Astrocyte of the cerebellum (primary cell): ENCODE results near the gene MAG.

Experiments
- DNase-seq: peaks from one replicate; pipeline ENCODE4 v3.0.0-alpha.2; 2011; ENCODE audit warnings: low read depth
- H3K4me3 ChIP-seq: 2 replicates; pipeline ENCODE4 v1.5.1; 2011; ENCODE audit warnings: mild to moderate bottlenecking, low read depth, low read length, moderate library complexity
- CTCF ChIP-seq: IDR thresholded peaks from 2 replicates; pipeline ENCODE4 v1.5.1; 2012; ENCODE audit warnings: low read length, low read depth, moderate library complexity, mild to moderate bottlenecking; ENCODE audit errors: missing control alignments
- in situ Hi-C: cut with HindIII; loops from 2 replicates; pipeline ENCODE4 v1.10.0; 2017; ENCODE audit warnings: low sequenced_read_pairs

MAG gene

GRCh38 chr19:35269438-35270117 is 22.4 kb upstream of the MAG start:
- peak; percentile 58 for TF ChIP-seq CTCF
- in situ Hi-C loops: no loop called here
- peak; percentile 71 for DNase-seq
- H3K4me3 ChIP-seq: peak overlapping the region; percentile 85

- no peak for DNase-seq
- in situ Hi-C loops: no loop called here
Observed at GRCh38 chr19:35270381-35270811, 21.6 kb upstream of the MAG start.

GRCh38 chr19:35271546-35271945 is 20.4 kb upstream of the MAG start:
- no peak for DNase-seq
- no peak overlapping the region for H3K4me3 ChIP-seq
- TF ChIP-seq CTCF: no peak
- in situ Hi-C loops: no loop called here

More at GRCh38 chr19:35270381-35270811, 21.6 kb upstream of the MAG start:
- H3K4me3 ChIP-seq: no peak overlapping the region
- TF ChIP-seq CTCF: no peak

- in situ Hi-C loops: no loop called here
- H3K4me3 ChIP-seq: no peak overlapping the region
- no peak for DNase-seq
- TF ChIP-seq CTCF: no peak
Observed at GRCh38 chr19:35272122-35272719, 19.7 kb upstream of the MAG start.

- no peak for DNase-seq
- in situ Hi-C loops: no loop called here
- H3K4me3 ChIP-seq: no peak overlapping the region
- TF ChIP-seq CTCF: no peak
Observed at GRCh38 chr19:35272954-35273649, 18.9 kb upstream of the MAG start.

- H3K4me3 ChIP-seq: no peak overlapping the region
- no peak for TF ChIP-seq CTCF
- no peak for DNase-seq
- in situ Hi-C loops: no loop called here
Observed at GRCh38 chr19:35273686-35274259, 18.2 kb upstream of the MAG start.
